GM10266 (cell line): Measurements from ENCODE around the gene GALNT12.

ENCODE experiments used
- DNase-seq: peaks from one replicate; pipeline ENCODE4 v3.0.0; 2012; ENCODE audit errors: extremely low spot score
- CTCF ChIP-seq: IDR thresholded peaks from 2 replicates; pipeline ENCODE4 v1.5.1; 2012; ENCODE audit warnings: mild to moderate bottlenecking, low read depth; ENCODE audit not compliant: control insufficient read depth, insufficient read depth; ENCODE audit errors: missing control alignments

Gene GALNT12

GRCh38 chr9:98896632-98897031, 89.2 kb downstream of the GALNT12 start:
- no peak for DNase-seq
- no peak for TF ChIP-seq CTCF

- no peak for DNase-seq
- TF ChIP-seq CTCF, result no peak
Observed at GRCh38 chr9:98897745-98898144, 90.3 kb downstream of the GALNT12 start.

GRCh38 chr9:98899408-98900056, 92.1 kb downstream of the GALNT12 start:
- no peak for TF ChIP-seq CTCF
- DNase-seq, result no peak
